Measurements from ENCODE around the gene HMX1. TPM values are rescaled to one million over a fixed set of nuclear protein-coding genes. Genes with fewer than 3 reads are reported as not detected.

HMX1 gene
- total RNA-seq, 2 donors from 2014 or later: not detected

GRCh38 chr4:8820178-8821102, 51.2 kb downstream of the HMX1 start:
- TF ChIP-seq CTCF (IDR thresholded peaks at IDR 0.05): no peak
- DNase-seq: peak; percentile 15
- H3K4me1 ChIP-seq: no peaks in the 10 kb centered on the region
- intact Hi-C loops (cut with DNase I): no loop called here
- H3K36me3 ChIP-seq: no peaks in the 10 kb centered on the region
- no peak overlapping the region for H3K9ac ChIP-seq (ENCODE audit: low read depth in 2 of 2, low read length in 2 of 2)
- no peak overlapping the region for H3K27ac ChIP-seq
- H3K9me3 ChIP-seq: no peaks in the 10 kb centered on the region
- H3K27me3 ChIP-seq: no peaks in the 10 kb centered on the region
- no peak overlapping the region for H3K4me3 ChIP-seq

- no peak overlapping the region for H3K9ac ChIP-seq (ENCODE audit: low read depth in 2 of 2, low read length in 2 of 2)
- H3K27me3 ChIP-seq: no peaks in the 10 kb centered on the region
- no peaks in the 10 kb centered on the region for H3K36me3 ChIP-seq
- TF ChIP-seq CTCF (IDR thresholded peaks at IDR 0.05): no peak
- no peaks in the 10 kb centered on the region for H3K9me3 ChIP-seq
- no peak overlapping the region for H3K4me3 ChIP-seq
- no peak for DNase-seq
- intact Hi-C loops (cut with DNase I): no loop called here
- H3K4me1 ChIP-seq: no peaks in the 10 kb centered on the region
- H3K27ac ChIP-seq: no peak overlapping the region
Observed at GRCh38 chr4:8819473-8820177, 52.0 kb downstream of the HMX1 start.

GRCh38 chr4:8819019-8819418, 52.6 kb downstream of the HMX1 start:
- no peak overlapping the region for H3K27ac ChIP-seq
- no peaks in the 10 kb centered on the region for H3K4me1 ChIP-seq
- no peaks in the 10 kb centered on the region for H3K9me3 ChIP-seq
- DNase-seq: no peak
- intact Hi-C loops (cut with DNase I): no loop called here
- H3K9ac ChIP-seq (ENCODE audit: low read depth in 2 of 2, low read length in 2 of 2): no peak overlapping the region
- H3K4me3 ChIP-seq: no peak overlapping the region
- H3K36me3 ChIP-seq: no peaks in the 10 kb centered on the region
- TF ChIP-seq CTCF (IDR thresholded peaks at IDR 0.05): no peak
- no peaks in the 10 kb centered on the region for H3K27me3 ChIP-seq

- Histone ChIP-seq H3K36me3 (no peaks in the 10 kb centered on the region), H3K27ac (no peak overlapping the region), H3K9me3 (no peaks in the 10 kb centered on the region), H3K9ac (ENCODE audit: low read depth in 2 of 2, low read length in 2 of 2) (no peak overlapping the region), H3K4me3 (no peak overlapping the region), H3K4me1 (no peaks in the 10 kb centered on the region), H3K27me3 (no peaks in the 10 kb centered on the region)
- TF ChIP-seq CTCF (IDR thresholded peaks at IDR 0.05): no peak
- DNase-seq: peak; percentile 15
- intact Hi-C loops (cut with DNase I): no loop called here
Observed at GRCh38 chr4:8818063-8818881, 53.4 kb downstream of the HMX1 start.

GRCh38 chr4:8817813-8818062, 53.9 kb downstream of the HMX1 start:
- no peak for DNase-seq
- Histone ChIP-seq H3K4me1 (no peaks in the 10 kb centered on the region), H3K36me3 (no peaks in the 10 kb centered on the region), H3K27me3 (no peaks in the 10 kb centered on the region), H3K4me3 (no peak overlapping the region), H3K27ac (no peak overlapping the region), H3K9me3 (no peaks in the 10 kb centered on the region), H3K9ac (ENCODE audit: low read depth in 2 of 2, low read length in 2 of 2) (no peak overlapping the region)
- no peak for TF ChIP-seq CTCF (IDR thresholded peaks at IDR 0.05)
- intact Hi-C loops (cut with DNase I): no loop called here

Measured in colonic mucosa (tissue), 4 donors.